Lung (tissue), 12 donors: ENCODE results near the gene RABEPK. TPM values are rescaled to one million over a fixed set of nuclear protein-coding genes. Genes with fewer than 3 reads are reported as not detected.

ENCODE experiments used
- ATAC-seq: fragments of 200-7000 bp; cut with Tn5 transposase; one replicate; pipeline ENCODE4 v1.9.1; 2020; ENCODE audit warnings: moderate number of reproducible peaks; ENCODE audit not compliant: insufficient read depth, low FRiP score
- DNase-seq, 3 donors: peaks; one replicate each; pipeline ENCODE4 v3.0.0-alpha.2; 2013 to 2017
- H3K27ac ChIP-seq, 2 donors: one replicate each; pipeline ENCODE4 v1.5.1; 2013; ENCODE audit warnings: mild to moderate bottlenecking in 2 of 2, moderate library complexity in 2 of 2, control low read depth in 1 of 2, inconsistent platforms in 1 of 2, low read depth in 1 of 2, low read length in 1 of 2
- H3K27me3 ChIP-seq, 3 donors: one replicate each; pipeline ENCODE4 v1.5.1; 2013; ENCODE audit warnings: low read length in 2 of 3; ENCODE audit not compliant: control insufficient read depth in 3 of 3, insufficient read depth in 3 of 3
- H3K36me3 ChIP-seq, 4 donors: one replicate each; pipeline ENCODE4 v1.5.1; 2013; ENCODE audit warnings: low read length in 4 of 4, mild to moderate bottlenecking in 1 of 4, moderate library complexity in 1 of 4; ENCODE audit not compliant: control insufficient read depth in 4 of 4, insufficient read depth in 4 of 4
- H3K4me1 ChIP-seq, 5 donors: one replicate each; pipeline ENCODE4 v1.5.1; 2013; ENCODE audit warnings: low read length in 5 of 5, mild to moderate bottlenecking in 2 of 5, moderate library complexity in 1 of 5; ENCODE audit not compliant: control insufficient read depth in 5 of 5, insufficient read depth in 5 of 5
- H3K4me3 ChIP-seq: one replicate; pipeline ENCODE4 v1.5.1; 2013; ENCODE audit warnings: mild to moderate bottlenecking, control low read depth, moderate library complexity
- H3K9ac ChIP-seq, 2 donors: one replicate each; pipeline ENCODE4 v1.5.1; 2013; ENCODE audit warnings: low read length in 2 of 2, control low read depth in 1 of 2; ENCODE audit not compliant: insufficient read depth in 1 of 2
- H3K9me3 ChIP-seq, 4 donors: one replicate each; pipeline ENCODE4 v1.5.1; 2013; ENCODE audit warnings: low read length in 3 of 4, mild to moderate bottlenecking in 1 of 4, moderate library complexity in 1 of 4; ENCODE audit not compliant: control insufficient read depth in 4 of 4, insufficient read depth in 3 of 4
- CTCF ChIP-seq: IDR thresholded peaks from 2 replicates; pipeline ENCODE4 v1.5.1; 2012; ENCODE audit warnings: mild to moderate bottlenecking; ENCODE audit errors: control extremely low read depth, extremely low read depth
- WGBS, 2 donors: extraction: QIAGEN DNeasy Blood & Tissue Kit; methylation state at CpG; one replicate each; pipeline ENCODE4 v1.1.7; 2013; 5-methylcytosine and 5-hydroxymethylcytosine counted together
- polyA plus RNA-seq, 2 donors: library from polyadenylated mRNA; stranded (reverse); fragments of 200-250 nt; gene quantifications; one replicate each; pipeline ENCODE4 v1.2.1, GENCODE V29; 2013
- total RNA-seq, 2 donors: library from RNA; depleted of rRNA in 1 of 2; stranded (reverse); fragments of >200 nt in 1 of 2; gene quantifications; one replicate each; pipeline ENCODE4 v1.2.1, GENCODE V29; 2014 to 2021
- donor health status: control.
- donor health status: control.
- donor health status: Bipolar disorder and iron deficiency.
- donor health status: healthy.
- donor health status: DM: yes; HTN: yes; CAD: no.

RABEPK gene
- total and polyA plus RNA-seq, 4 donors: 10.4 to 31.0 (median 17.8) TPM

- DNase-seq (no peak), ATAC-seq (no peak)
- Histone ChIP-seq H3K27ac (no peak overlapping the region), H3K27me3 (no peaks in the 10 kb centered on the region), H3K9ac (no peak overlapping the region), H3K36me3 (peaks cover 0 to 14% (median 7%) of the 10 kb centered on the region in 4 donors), H3K4me3 (no peak overlapping the region), H3K4me1 (peaks cover 0 to 3% (median 0%) of the 10 kb centered on the region in 5 donors), H3K9me3 (no peaks in the 10 kb centered on the region)
- no peak for TF ChIP-seq CTCF
- 93 to 95% methylated on average over 1 of the region's 1 CpG for WGBS, 2 donors
Measured at GRCh38 chr9:125202846-125203618, 2.7 kb downstream of the RABEPK start.

GRCh38 chr9:125204477-125204876, 4.1 kb downstream of the RABEPK start:
- peaks cover 0 to 20% (median 9%) of the 10 kb centered on the region in 4 donors for H3K36me3 ChIP-seq
- DNase-seq: no peak
- no peaks in the 10 kb centered on the region for H3K9me3 ChIP-seq
- no peak for TF ChIP-seq CTCF
- H3K27me3 ChIP-seq: no peaks in the 10 kb centered on the region
- H3K4me1 ChIP-seq: peaks cover 0 to 3% (median 0%) of the 10 kb centered on the region in 5 donors
- no peak overlapping the region for H3K27ac ChIP-seq
- ATAC-seq: no peak
- no peak overlapping the region for H3K4me3 ChIP-seq
- no peak overlapping the region for H3K9ac ChIP-seq
- 82 to 96% methylated on average over 3 of the region's 3 CpGs for WGBS, 2 donors

- H3K4me3 ChIP-seq: no peak overlapping the region
- no peak for TF ChIP-seq CTCF
- H3K9me3 ChIP-seq: no peaks in the 10 kb centered on the region
- no peaks in the 10 kb centered on the region for H3K27me3 ChIP-seq
- H3K4me1 ChIP-seq: no peaks in the 10 kb centered on the region
- no peak overlapping the region for H3K27ac ChIP-seq
- WGBS, 2 donors: 86 to 88% methylated on average over 5 of the region's 5 CpGs
- H3K9ac ChIP-seq: no peak overlapping the region
- DNase-seq (no peak), ATAC-seq (no peak)
- H3K36me3 ChIP-seq: peaks cover 3 to 16% (median 11%) of the 10 kb centered on the region in 4 donors
Measured at GRCh38 chr9:125214186-125214585, 13.8 kb downstream of the RABEPK start.
